ENCODE results near the gene PPRC1. TPM values are rescaled to one million over a fixed set of nuclear protein-coding genes. Genes with fewer than 3 reads are reported as not detected.

Gene PPRC1
- total RNA-seq, 1 donor from 2014 or later = 111 TPM

DNA sequence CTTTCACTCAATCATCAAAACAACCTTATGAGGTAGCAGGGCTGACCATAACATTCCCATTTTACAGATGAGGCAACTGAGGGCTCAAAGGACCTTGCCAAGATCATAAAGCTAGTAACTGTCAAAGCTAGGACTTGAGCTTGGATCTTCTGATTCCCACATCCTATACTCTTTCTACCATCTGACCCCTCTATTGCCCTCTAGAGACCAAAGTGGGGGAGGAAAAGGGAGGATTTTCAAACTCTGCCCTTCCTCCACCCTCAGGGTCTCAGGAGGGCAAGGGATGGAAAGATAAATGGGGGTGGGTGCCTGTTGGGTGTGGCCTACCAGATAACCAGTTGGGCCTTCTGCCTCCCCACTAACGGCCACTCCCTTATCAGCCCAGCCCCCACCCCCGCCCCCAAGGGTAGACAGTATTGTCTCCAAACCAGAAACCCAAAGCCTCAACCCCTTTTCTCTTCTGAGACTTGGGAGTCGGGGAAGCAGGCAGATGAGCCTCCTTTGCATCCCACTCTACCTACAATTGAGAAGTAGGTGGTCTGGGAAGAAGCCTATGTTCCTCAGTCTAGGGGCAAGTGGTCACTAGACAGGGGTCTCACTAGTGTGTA lies 20.5 kb upstream of the PPRC1 start:
- H3K4me1 Mint-ChIP-seq = peaks cover 34% of the 10 kb centered on the region

DNA sequence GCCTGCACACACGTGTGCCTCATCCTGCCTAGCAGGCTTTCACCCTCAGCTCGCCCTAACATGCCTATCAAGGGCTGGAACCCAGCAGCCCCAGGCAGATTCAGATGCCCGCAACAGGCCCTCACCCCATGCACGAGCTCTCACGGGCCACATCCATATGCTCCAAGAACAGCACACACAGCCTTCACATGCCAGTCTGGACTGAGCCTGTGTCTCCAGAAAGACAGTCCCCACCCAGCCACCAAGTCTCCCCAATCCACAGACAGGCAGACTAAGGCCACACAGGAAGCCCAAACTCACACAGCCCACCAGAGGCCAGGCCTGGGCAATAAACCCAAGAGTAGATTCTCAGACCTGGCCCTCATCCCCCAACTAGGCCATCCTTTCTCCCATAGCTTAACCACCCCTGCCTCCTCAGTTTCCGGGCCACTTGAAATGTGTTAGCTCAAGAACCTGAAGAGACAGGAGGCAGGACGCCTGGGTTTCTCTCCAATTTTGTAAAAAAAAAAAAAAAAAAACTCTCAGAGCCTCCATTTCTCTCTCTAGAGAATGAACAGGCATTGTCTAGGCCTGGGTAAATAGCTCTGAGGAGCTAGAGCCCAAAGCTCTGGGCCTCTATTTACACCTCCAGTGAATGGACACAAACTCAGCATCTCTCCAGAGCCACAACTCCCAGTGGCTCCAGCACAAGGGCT lies 19.4 kb upstream of the PPRC1 start:
- intact Hi-C loops (cut with micrococcal nuclease) = loop anchor here (5.0 kb wide), 1 partner anchor 271 kb away; the partner anchor contains the start of gene KCNIP2
- peak; percentile 73 for DNase-seq

More for the DNA sequence above, 20.5 kb upstream of the PPRC1 start:
- peak overlapping the region; percentile 94 for H3K4me3 Mint-ChIP-seq
- H3K27ac Mint-ChIP-seq = no peak overlapping the region
- H3K36me3 Mint-ChIP-seq (ENCODE audit: low read depth) = peaks cover 42% of the 10 kb centered on the region
- H3K9me3 Mint-ChIP-seq = no peaks in the 10 kb centered on the region
- DNase-seq = no peak
- intact Hi-C loops (cut with micrococcal nuclease) = loop anchor here (5.0 kb wide), 1 partner anchor 270 kb away; the partner anchor contains the start of gene KCNIP2
- H3K27me3 Mint-ChIP-seq = no peaks in the 10 kb centered on the region

DNA sequence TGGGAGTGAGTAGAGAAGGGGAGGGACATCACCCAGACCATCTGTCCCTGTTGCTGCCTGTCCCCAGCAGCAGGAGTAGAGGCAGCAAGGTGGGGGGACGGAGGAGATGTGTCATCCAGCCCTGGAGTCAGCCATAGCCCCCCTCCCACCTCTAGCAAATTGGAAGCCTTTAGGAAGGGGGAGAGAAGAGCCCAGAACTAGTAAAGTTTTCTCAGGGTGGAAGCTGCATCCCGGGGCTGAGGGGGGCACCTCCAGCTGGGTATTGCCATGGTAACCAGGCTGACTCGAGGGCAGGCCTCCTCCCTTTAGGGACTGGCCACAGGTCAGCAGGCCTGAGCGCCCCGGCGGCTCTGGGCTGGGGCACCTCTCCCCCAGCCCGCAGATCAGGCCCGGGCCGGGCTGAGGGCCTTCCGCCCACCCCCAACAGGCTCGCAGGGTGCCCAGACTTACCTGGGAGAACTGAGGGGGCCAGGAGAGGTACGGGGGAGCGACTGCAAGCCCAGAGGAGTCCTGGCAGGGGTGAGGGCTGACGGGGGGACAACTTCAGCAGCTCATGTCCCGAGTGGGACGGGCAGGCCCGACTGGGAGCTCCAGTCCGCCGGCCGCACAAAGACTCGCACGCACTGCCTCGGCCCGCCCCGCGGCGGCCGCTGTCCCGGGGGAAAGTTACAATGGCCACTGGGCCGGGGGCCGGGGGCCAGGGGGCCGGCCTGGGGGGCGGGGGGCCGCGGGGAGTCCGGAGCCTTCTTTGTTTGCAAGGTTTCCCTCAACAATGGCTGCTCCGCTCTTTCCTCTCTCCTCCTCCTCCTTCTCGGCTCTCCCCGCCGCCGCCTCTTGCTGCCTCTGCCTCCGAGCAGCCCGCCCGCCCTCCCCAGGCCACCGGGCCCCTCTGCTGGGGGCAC lies 18.6 kb upstream of the PPRC1 start:
- H3K27ac Mint-ChIP-seq = peak overlapping the region; percentile 98
- peak; percentile 74 for DNase-seq
- no peaks in the 10 kb centered on the region for H3K9me3 Mint-ChIP-seq
- H3K4me1 Mint-ChIP-seq = peaks cover 50% of the 10 kb centered on the region
- H3K4me3 Mint-ChIP-seq = peak overlapping the region; percentile 94
- intact Hi-C loops (cut with micrococcal nuclease) = loop anchor here (5.0 kb wide), 1 partner anchor 272 kb away; the partner anchor contains the start of gene KCNIP2
- no peaks in the 10 kb centered on the region for H3K27me3 Mint-ChIP-seq
- H3K36me3 Mint-ChIP-seq (ENCODE audit: low read depth) = peaks cover 33% of the 10 kb centered on the region

More for the DNA sequence above, 19.4 kb upstream of the PPRC1 start:
- peaks cover 41% of the 10 kb centered on the region for H3K36me3 Mint-ChIP-seq (ENCODE audit: low read depth)
- no peaks in the 10 kb centered on the region for H3K9me3 Mint-ChIP-seq
- H3K27me3 Mint-ChIP-seq = no peaks in the 10 kb centered on the region
- H3K27ac Mint-ChIP-seq = peak overlapping the region; percentile 91
- peak overlapping the region; percentile 94 for H3K4me3 Mint-ChIP-seq
- peaks cover 45% of the 10 kb centered on the region for H3K4me1 Mint-ChIP-seq

DNA sequence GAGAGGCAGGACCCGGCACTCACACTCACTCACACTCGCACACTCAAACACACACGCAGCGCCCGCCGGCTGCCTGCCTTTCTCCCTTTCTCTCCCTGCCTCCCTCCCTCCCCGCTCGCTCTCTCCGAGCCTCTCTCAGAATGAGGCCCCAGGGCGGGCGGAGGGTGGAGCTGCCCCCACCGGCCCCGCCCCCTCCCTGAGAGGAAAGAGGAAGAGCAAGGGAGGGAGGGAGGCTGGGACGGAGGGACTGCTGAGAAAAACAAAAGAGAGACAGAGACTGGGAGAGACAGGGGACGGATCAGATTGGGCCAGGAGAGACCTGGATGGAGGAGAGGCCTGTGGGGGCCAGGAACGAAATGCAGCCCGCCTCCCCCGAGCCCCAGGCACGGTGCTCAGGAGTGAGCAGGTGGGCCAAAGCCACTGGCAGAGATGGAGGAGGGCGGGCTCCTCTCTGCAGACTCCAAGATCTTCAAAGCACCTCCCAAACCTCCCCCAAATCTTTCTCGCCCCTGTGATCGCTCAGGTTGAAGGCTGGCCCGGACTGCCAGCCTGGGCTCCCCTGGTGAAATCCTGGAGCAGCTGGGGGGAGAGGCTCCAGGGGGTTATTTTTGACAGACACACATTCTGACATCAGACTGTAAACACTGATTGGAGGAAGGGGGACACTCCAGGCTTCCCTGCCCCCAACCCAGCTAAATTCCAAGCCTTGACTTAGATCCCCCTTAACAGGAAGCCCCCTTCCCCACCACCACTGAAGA lies 17.8 kb upstream of the PPRC1 start:
- peak overlapping the region; percentile 98 for H3K27ac Mint-ChIP-seq
- DNase-seq = peak; percentile 94
- no peaks in the 10 kb centered on the region for H3K9me3 Mint-ChIP-seq
- peaks cover 53% of the 10 kb centered on the region for H3K4me1 Mint-ChIP-seq
- no peaks in the 10 kb centered on the region for H3K27me3 Mint-ChIP-seq
- H3K4me3 Mint-ChIP-seq = peak overlapping the region; percentile 94
- intact Hi-C loops (cut with micrococcal nuclease) = loop anchor here (1.0 to 5.0 kb wide), 3 partner anchors 17 to 273 kb away; partner anchors contain the start of genes ARMH3 and KCNIP2
- H3K36me3 Mint-ChIP-seq (ENCODE audit: low read depth) = peaks cover 28% of the 10 kb centered on the region

DNA sequence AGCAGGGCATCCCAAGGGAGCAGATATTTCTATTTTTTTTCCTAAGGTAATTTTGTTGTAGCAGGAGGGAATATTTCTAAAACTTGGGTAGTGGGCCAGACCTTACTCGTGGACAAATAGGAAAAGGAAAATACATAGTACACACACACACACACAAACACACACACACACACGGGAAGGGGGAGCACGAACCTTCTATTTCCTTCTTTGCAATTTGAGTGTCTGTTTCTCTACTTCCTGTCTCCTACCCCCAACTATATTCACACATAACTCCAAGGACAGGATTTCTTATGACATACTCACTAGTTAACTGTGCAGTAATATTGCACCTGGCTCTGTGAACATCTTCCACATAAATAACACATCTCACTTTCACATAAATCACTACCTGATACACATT lies 17.1 kb upstream of the PPRC1 start:
- Mint-ChIP-seq H3K4me1 (peaks cover 53% of the 10 kb centered on the region), H3K36me3 (ENCODE audit: low read depth) (peaks cover 20% of the 10 kb centered on the region), H3K27me3 (no peaks in the 10 kb centered on the region), H3K4me3 (peak overlapping the region; percentile 94), H3K27ac (peak overlapping the region; percentile 98), H3K9me3 (no peaks in the 10 kb centered on the region)
- DNase-seq = peak; percentile 65
- intact Hi-C loops (cut with micrococcal nuclease) = loop anchor here (1.0 kb wide), 2 partner anchors 17 to 59 kb away; partner anchors contain the start of gene ARMH3

DNA sequence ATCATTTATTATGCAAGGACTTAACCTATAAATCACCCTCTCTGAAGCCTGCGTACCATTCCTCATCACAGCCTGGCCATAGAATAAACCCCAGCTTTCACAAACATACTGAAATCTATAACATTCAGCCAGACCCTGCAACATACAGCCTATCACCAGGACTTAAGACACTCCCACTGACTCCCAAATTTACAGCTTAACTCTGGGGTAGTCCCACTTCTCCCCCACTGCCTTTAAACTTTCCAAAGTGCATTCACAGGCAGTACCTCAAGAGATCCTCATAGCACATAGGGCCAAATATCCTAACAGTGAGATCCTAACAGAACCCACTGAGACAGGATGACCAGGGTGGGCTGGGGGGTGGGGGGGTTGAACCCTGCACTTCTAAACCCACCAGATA lies 16.2 kb upstream of the PPRC1 start:
- Mint-ChIP-seq H3K36me3 (ENCODE audit: low read depth) (peaks cover 12% of the 10 kb centered on the region), H3K9me3 (no peaks in the 10 kb centered on the region), H3K27me3 (no peaks in the 10 kb centered on the region), H3K27ac (peak overlapping the region; percentile 98), H3K4me1 (peaks cover 62% of the 10 kb centered on the region), H3K4me3 (peak overlapping the region; percentile 94)
- DNase-seq = no peak
- intact Hi-C loops (cut with micrococcal nuclease) = no loop called here

DNA sequence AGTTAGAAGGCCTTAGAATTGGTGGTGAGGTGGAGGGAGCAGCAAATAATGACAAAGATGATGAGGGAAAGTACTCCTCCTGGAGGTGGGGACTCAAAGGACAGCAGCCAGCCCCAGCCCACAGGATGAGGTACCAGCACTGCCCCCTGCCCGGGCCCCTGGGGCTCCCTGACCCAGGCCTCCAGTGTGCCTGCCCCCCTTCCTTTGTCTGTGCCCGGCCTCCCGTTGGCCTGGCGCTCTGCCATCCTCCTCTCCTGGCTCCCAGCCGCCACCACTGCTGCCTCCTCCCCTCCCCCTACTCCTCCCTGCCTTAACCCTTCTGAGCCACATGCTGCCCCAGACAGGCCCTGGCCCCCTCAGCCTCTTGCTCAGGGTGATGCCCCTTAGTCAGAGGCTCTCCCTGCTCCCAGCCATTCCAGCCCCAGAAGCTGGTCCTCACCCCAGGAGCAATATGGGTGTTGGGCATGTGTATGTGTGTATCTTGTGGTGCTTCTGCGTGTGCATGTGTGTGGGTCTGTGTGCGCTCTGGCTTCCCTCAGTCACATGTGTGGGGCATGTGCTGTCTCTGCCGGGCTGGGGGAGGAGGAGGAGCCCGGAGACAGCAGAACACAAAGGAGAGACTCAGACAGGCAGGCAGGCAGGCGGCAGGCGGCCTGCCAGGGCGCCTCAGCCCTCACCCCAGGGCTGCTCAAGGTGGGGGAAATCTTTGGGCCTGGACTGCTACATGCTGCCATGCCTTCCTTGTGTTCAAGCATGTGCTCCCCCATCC lies 15.3 kb upstream of the PPRC1 start:
- peak overlapping the region; percentile 94 for H3K4me3 Mint-ChIP-seq
- no peaks in the 10 kb centered on the region for H3K27me3 Mint-ChIP-seq
- H3K9me3 Mint-ChIP-seq = no peaks in the 10 kb centered on the region
- peak; percentile 87 for DNase-seq
- intact Hi-C loops (cut with micrococcal nuclease) = loop anchor here (1.0 kb wide), 1 partner anchor 35 kb away; the partner anchor contains the start of gene NOLC1
- peaks cover 65% of the 10 kb centered on the region for H3K4me1 Mint-ChIP-seq
- peaks cover 12% of the 10 kb centered on the region for H3K36me3 Mint-ChIP-seq (ENCODE audit: low read depth)
- peak overlapping the region; percentile 98 for H3K27ac Mint-ChIP-seq

DNA sequence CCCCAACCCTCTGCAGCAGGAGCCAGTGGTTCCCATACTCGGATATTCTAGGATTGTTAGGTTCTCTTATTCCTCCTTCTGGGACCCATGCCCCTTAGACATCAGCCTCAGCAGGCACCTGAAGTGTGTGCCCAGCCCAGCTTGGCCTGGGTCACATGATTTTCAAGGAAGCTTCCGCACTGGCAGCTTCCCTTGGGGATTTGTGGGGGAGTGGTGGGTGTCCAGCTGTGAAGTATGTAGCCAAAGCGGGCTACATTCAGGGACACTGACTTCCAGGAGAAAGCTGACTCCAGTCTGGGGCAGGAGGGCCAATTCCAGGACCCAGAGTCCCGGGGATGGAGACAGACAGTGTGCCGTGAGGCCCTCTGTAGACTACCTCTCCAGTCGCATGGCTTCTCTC lies 14.0 kb upstream of the PPRC1 start:
- DNase-seq = peak; percentile 73
- peak overlapping the region; percentile 94 for H3K4me3 Mint-ChIP-seq
- H3K36me3 Mint-ChIP-seq (ENCODE audit: low read depth) = peaks cover 6% of the 10 kb centered on the region
- H3K27me3 Mint-ChIP-seq = no peaks in the 10 kb centered on the region
- intact Hi-C loops (cut with micrococcal nuclease) = loop anchor here (1.0 kb wide), 3 partner anchors 13 to 383 kb away; partner anchors contain the start of genes ACTR1A and NOLC1
- H3K4me1 Mint-ChIP-seq = peaks cover 54% of the 10 kb centered on the region
- no peaks in the 10 kb centered on the region for H3K9me3 Mint-ChIP-seq
- peak overlapping the region; percentile 98 for H3K27ac Mint-ChIP-seq

DNA sequence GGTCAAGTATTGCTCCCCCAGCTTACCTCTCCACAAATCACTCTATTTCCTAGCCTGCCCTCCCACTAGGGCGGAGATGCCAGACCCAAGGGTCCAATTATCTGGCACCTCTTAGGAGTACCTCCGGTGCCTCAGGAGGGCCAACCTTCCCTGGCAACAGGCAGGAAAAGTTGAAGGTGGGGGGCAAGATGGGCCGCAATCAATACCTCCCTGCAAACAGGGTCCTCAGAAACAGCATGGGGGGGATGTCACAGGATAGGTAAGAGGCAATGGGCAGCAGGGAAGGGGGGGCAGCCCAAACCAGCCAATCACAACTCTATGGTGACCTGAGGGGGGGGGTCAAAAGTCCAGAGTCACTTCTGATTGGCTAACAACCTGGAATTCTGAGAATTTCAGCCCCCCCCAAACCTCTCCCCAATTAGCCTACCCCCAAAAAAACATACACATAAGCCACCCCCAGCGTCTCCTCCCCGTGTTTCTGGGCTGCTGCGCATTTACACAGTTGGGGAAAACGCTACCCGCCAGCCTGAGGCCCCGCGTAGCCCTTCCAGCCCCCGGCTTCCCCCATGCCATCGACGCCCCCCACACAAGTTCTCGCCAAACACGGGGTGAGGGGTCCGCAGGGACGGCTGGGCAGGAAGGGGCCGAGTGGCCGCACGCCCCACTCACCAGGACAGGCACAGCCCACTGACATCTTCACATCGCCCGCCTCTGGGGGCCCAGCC lies 13.3 kb upstream of the PPRC1 start:
- peak overlapping the region; percentile 94 for H3K4me3 Mint-ChIP-seq
- H3K36me3 Mint-ChIP-seq (ENCODE audit: low read depth) = peaks cover 6% of the 10 kb centered on the region
- H3K9me3 Mint-ChIP-seq = no peaks in the 10 kb centered on the region
- H3K27me3 Mint-ChIP-seq = no peaks in the 10 kb centered on the region
- peak; percentile 83 for DNase-seq
- peak overlapping the region; percentile 98 for H3K27ac Mint-ChIP-seq
- peaks cover 54% of the 10 kb centered on the region for H3K4me1 Mint-ChIP-seq
- intact Hi-C loops (cut with micrococcal nuclease) = loop anchor here (1.0 to 2.0 kb wide), 3 partner anchors 13 to 383 kb away; partner anchors contain the start of genes ACTR1A and HPS6

DNA sequence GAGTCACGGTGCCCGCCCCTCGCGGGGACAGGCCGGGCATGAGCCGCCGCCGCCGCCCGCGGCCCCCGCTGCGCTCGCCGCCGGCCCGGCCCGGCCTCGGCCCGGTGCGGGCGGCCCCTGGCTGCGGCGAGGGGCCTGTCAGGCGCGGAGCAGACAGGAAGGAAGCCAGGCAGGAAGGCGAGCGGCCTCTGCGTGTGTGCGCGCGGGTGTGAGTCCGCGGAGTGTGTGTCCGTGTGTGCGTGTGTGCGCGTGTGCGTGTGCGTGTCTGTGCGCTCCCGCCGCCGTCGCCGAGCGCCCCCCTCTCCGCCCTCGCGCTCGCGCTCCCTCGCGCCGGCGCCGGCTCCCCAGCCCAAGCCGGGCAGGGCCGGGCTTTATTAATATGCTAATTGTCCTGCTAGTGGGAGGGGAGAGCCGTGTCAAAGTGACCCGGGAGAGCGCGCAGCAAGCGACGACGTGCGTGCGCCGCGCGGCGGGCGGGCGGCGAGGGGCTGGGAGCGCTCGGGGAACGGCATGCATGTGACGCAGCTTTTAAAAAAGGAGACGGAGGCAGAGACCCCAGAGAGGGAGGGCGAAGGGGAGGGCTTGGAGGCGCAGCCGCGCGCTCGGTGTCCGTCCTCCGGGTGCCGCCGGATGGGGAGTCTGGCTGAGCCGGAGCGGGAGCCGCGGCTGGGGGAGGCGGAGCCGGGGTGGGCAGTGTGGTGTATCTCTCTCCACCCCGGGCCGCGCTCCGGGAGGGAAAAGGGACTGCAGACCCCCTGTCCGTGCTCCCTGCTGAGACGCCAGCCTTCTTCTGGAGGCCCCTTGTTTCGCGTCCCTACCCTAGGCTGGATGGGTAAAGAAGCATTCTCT lies 12.5 kb upstream of the PPRC1 start, which contains the start of gene LDB1:
TSS of gene LDB1 (minus strand) at position 227 of the 849 bp plus-strand sequence. CDS start 258 bp downstream, outside the sequence.
- Mint-ChIP-seq H3K4me1 (peaks cover 49% of the 10 kb centered on the region), H3K36me3 (ENCODE audit: low read depth) (peaks cover 5% of the 10 kb centered on the region), H3K9me3 (no peaks in the 10 kb centered on the region), H3K27ac (peak within 1 kb of the TSS; percentile 98), H3K27me3 (no peaks in the 10 kb centered on the region), H3K4me3 (peak within 1 kb of the TSS; percentile 94)
- intact Hi-C loops (cut with micrococcal nuclease) = loop anchor here (2.0 kb wide), 1 partner anchor 56 kb away; the partner anchor contains the start of gene HPS6
- DNase-seq = peak; percentile 91

Data from activated CD4-positive, alpha-beta T cell treated with anti-CD3 and anti-CD28 coated beads, Interleukin-2, amount 10 ng/mL, durations not matched to agents 24 days and 14 days (primary cell).